Ascending aorta (tissue), 2 donors: ENCODE results near the gene BOLA2B. TPM values are rescaled to one million over a fixed set of nuclear protein-coding genes. Genes with fewer than 3 reads are reported as not detected.

Source experiments
- DNase-seq, 2 donors: peaks; one replicate each; pipeline ENCODE4 v3.0.0-alpha.2; 2019; ENCODE audit warnings: low spot score in 2 of 2
- H3K27ac ChIP-seq, 2 donors: fragments of 200-600 bp; sonication (generic); one replicate each; pipeline ENCODE4 v1.5.1; 2016 to 2017; ENCODE audit warnings: mild to moderate bottlenecking in 1 of 2
- H3K27me3 ChIP-seq: fragments of 200-600 bp; sonication (generic); one replicate; pipeline ENCODE4 v1.5.1; 2017
- H3K36me3 ChIP-seq, 2 donors: fragments of 200-600 bp; sonication (generic); one replicate each; pipeline ENCODE4 v1.5.1; 2016
- H3K4me1 ChIP-seq, 2 donors: fragments of 200-600 bp; sonication (generic); one replicate each; pipeline ENCODE4 v1.5.1; 2016 to 2017; ENCODE audit warnings: mild to moderate bottlenecking in 1 of 2
- H3K4me3 ChIP-seq, 2 donors: fragments of 200-600 bp; sonication (generic); one replicate each; pipeline ENCODE4 v1.5.1; 2016 to 2017; ENCODE audit warnings: mild to moderate bottlenecking in 1 of 2
- H3K9me3 ChIP-seq, 2 donors: fragments of 200-600 bp; sonication (generic); one replicate each; pipeline ENCODE4 v1.5.1; 2016
- intact Hi-C: fragments of 100-400 bp; cut with DNase I; formaldehyde crosslinking; loops from one replicate; pipeline ENCODE4 v1.15.1; 2023
- total RNA-seq: library from RNA; depleted of rRNA; stranded (reverse); fragments of >200 nt; gene quantifications from one replicate; pipeline ENCODE4 v1.1.0, GENCODE V29; 2016
- TF ChIP-seq, protein P1 (sequence below), 3 experiments: fragments of 200-600 bp in 2 of 3; fragments of 450-650 bp in 1 of 3; sonication (generic) in 2 of 3; IDR thresholded peaks; one replicate each; pipeline ENCODE4 v1.5.1; 2016 to 2019; ENCODE audit warnings: antibody characterized with exemption in 3 of 3, mild to moderate bottlenecking in 1 of 3, moderate library complexity in 1 of 3

BOLA2B gene
- total RNA-seq, 1 donor from 2014 or later = 643 TPM

DNA sequence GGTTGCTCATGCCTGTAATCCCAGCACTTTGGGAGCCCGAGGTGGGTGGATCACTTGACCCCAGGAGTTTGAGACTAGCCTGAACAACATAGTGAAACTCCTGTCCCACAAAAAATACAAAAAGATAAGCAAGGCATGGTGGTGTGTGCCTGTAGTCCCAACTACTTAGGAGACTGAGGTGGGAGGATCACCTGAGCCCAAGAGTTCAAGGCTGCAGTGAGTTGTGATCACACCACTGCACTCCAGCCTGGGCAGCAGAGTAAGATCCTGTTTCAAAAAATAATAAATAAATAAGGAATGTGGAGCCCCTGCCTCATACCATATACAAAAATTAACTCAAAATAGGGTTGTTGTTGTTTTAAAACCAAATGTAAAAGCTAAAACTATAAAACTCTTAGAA, 36.3 kb downstream of the BOLA2B start:
- TF ChIP-seq, protein P1, sequence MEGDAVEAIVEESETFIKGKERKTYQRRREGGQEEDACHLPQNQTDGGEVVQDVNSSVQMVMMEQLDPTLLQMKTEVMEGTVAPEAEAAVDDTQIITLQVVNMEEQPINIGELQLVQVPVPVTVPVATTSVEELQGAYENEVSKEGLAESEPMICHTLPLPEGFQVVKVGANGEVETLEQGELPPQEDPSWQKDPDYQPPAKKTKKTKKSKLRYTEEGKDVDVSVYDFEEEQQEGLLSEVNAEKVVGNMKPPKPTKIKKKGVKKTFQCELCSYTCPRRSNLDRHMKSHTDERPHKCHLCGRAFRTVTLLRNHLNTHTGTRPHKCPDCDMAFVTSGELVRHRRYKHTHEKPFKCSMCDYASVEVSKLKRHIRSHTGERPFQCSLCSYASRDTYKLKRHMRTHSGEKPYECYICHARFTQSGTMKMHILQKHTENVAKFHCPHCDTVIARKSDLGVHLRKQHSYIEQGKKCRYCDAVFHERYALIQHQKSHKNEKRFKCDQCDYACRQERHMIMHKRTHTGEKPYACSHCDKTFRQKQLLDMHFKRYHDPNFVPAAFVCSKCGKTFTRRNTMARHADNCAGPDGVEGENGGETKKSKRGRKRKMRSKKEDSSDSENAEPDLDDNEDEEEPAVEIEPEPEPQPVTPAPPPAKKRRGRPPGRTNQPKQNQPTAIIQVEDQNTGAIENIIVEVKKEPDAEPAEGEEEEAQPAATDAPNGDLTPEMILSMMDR (IDR thresholded peaks at IDR 0.05) = no peak
- Histone ChIP-seq H3K4me3 (no peak overlapping the region), H3K4me1 (no peaks in the 10 kb centered on the region), H3K27me3 (no peaks in the 10 kb centered on the region), H3K27ac (no peak overlapping the region), H3K9me3 (no peaks in the 10 kb centered on the region), H3K36me3 (no peaks in the 10 kb centered on the region)
- intact Hi-C loops = no loop called here
- DNase-seq = no peak

DNA sequence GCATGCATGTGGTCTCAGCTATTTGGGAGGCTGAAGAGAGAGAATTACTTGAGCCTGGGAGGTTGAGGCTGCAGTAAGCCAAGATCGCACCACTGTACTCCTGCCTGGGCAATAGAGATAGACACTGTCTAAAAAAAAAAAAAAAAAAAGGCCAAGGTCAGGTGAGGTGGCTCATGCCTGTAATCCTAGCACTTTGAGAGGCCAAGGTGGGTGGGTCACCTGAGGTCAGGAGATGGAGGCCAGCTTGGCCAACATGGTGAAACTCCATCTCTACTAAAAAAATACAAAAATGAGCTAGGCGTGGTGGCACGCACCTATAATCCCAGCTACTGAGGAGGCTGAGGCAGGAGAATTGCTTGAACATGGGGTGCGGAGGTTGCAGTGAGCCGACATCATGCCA, 38.3 kb downstream of the BOLA2B start:
- TF ChIP-seq, protein P1 (IDR thresholded peaks at IDR 0.05) = no peak
- H3K9me3 ChIP-seq = no peaks in the 10 kb centered on the region
- no peak for DNase-seq
- intact Hi-C loops = no loop called here
- H3K27me3 ChIP-seq = no peaks in the 10 kb centered on the region
- no peak overlapping the region for H3K27ac ChIP-seq
- H3K4me1 ChIP-seq = no peaks in the 10 kb centered on the region
- no peak overlapping the region for H3K4me3 ChIP-seq
- H3K36me3 ChIP-seq = no peaks in the 10 kb centered on the region

DNA sequence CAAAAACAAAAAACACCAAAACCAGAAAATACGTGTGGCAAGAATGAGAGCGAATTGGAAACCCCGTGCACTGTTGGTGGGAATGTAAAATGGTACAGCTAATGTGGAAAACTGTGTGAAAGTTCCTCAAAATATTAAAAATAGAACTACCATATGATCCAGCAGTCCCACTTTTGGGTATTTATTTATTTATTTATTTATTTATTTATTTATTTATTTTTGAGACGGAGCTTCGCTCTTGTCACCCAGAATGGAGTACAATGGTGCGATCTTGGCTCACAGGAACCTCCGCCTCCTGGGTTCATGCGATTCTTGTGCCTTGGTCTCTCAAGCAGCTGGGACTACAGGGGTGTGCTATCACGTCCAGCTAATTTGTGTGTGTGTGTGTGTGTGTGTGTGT, 40.9 kb downstream of the BOLA2B start:
- Histone ChIP-seq H3K4me3 (no peak overlapping the region), H3K27ac (no peak overlapping the region), H3K27me3 (no peaks in the 10 kb centered on the region), H3K4me1 (no peaks in the 10 kb centered on the region), H3K36me3 (no peaks in the 10 kb centered on the region), H3K9me3 (peaks cover 0 to 8% of the 10 kb centered on the region in 2 donors)
- intact Hi-C loops = no loop called here
- TF ChIP-seq, protein P1 (IDR thresholded peaks at IDR 0.05) = no peak
- DNase-seq = no peak

DNA sequence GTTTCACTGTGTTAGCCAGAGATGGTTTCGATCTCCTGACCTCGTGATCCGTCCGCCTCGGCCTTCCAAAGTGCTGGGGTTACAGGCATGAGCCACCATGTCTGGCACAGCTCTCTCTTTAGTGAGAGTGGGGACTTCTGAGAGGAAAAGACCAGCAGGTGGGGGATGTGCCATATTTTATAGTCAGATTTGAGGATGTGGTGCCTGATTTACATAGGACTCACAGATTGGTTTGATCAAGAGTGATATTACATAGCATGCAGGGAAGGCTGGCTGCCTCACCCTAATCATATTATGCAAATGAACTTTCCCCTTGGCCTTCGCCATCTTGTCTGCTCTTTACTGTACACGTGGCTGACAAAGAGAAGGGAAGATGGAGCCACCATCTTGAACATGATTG, 42.4 kb downstream of the BOLA2B start:
- no peak for DNase-seq
- no peak overlapping the region for H3K27ac ChIP-seq
- H3K4me1 ChIP-seq = no peaks in the 10 kb centered on the region
- H3K36me3 ChIP-seq = no peaks in the 10 kb centered on the region
- H3K9me3 ChIP-seq = peaks cover 0 to 8% of the 10 kb centered on the region in 2 donors
- TF ChIP-seq, protein P1 (IDR thresholded peaks at IDR 0.05) = no peak
- no peaks in the 10 kb centered on the region for H3K27me3 ChIP-seq
- intact Hi-C loops = no loop called here
- H3K4me3 ChIP-seq = no peak overlapping the region

DNA sequence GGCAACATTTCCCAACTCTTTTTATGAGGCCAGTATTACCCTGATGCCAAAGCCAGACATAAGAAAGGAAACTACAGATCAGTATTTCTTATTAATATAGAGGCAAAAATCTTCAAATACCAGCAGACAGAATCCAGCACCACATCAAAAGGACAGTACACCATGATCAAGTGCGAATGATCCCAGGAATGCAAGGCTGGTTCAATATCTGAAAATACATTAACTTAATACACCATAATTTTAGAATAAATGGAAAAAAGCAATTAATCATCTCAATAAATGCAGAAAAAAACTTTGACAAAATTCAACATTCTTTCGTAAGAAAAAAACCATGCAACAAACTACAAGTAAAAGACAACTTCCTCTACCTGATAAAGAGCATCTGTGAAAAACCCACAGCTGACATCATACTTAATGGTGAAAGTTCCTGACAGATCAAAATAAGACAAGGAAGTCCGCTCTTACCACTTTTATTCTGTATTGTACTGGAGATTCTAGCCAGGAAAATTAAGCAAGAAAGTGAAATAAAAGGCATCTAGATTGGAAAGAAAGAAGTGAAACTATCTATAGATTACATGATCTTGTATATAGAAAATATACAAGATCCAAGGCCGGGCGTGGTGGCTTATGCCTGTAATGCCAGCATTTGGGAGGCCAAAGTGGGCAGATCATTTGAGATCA, 44.1 kb downstream of the BOLA2B start:
- intact Hi-C loops = no loop called here
- Histone ChIP-seq H3K9me3 (peaks cover 0 to 8% of the 10 kb centered on the region in 2 donors), H3K4me3 (no peak overlapping the region), H3K27me3 (no peaks in the 10 kb centered on the region), H3K36me3 (no peaks in the 10 kb centered on the region), H3K27ac (no peak overlapping the region), H3K4me1 (no peaks in the 10 kb centered on the region)
- TF ChIP-seq, protein P1 (IDR thresholded peaks at IDR 0.05) = no peak
- DNase-seq = no peak
